ENCODE data around the gene CFAP100. TPM values are rescaled to one million over a fixed set of nuclear protein-coding genes. Genes with fewer than 3 reads are reported as not detected.

Gene CFAP100
- total RNA-seq, 1 donor from 2014 or later: not detected

GRCh38 chr3:126450219-126450618, 55.5 kb downstream of the CFAP100 start:
- Histone ChIP-seq H3K4me3 (ENCODE audit: insufficient read depth, low read depth, low read length) (no peak overlapping the region), H3K36me3 (ENCODE audit: insufficient read depth, low read length) (peaks cover 9% of the 10 kb centered on the region), H2AFZ (ENCODE audit: low read depth, low read length) (no peak overlapping the region), H3K27me3 (ENCODE audit: insufficient read depth, low read length) (no peaks in the 10 kb centered on the region), H3K79me2 (ENCODE audit: insufficient read depth, low read length) (peaks cover 4% of the 10 kb centered on the region), H3K4me1 (ENCODE audit: insufficient read depth, low read length) (no peaks in the 10 kb centered on the region), H3K9ac (ENCODE audit: low read length) (no peak overlapping the region), H3K4me2 (ENCODE audit: low read length) (no peak overlapping the region), H4K20me1 (ENCODE audit: insufficient read depth, low read length) (peaks cover 46% of the 10 kb centered on the region), H3K27ac (ENCODE audit: low read depth, low read length) (no peak overlapping the region), H3K9me3 (ENCODE audit: insufficient read depth, low read depth, low read length) (no peaks in the 10 kb centered on the region)
- no peak for DNase-seq (ENCODE audit: low read depth)
- Mint-ChIP-seq H3K9me3 (ENCODE audit: unreplicated experiment) (no peaks in the 10 kb centered on the region), H3K36me3 (ENCODE audit: low read depth, unreplicated experiment) (peaks cover 5% of the 10 kb centered on the region), H3K27ac (ENCODE audit: unreplicated experiment) (no peak overlapping the region), H3K27me3 (ENCODE audit: low read depth, unreplicated experiment) (no peaks in the 10 kb centered on the region), H3K4me1 (ENCODE audit: low read depth, unreplicated experiment) (peaks cover 4% of the 10 kb centered on the region), H3K4me3 (ENCODE audit: unreplicated experiment) (no peak overlapping the region)
- TF ChIP-seq CTCF (IDR thresholded peaks at IDR 0.05; ENCODE audit: insufficient read depth, low read depth, low read length): no peak
- no peak for TF ChIP-seq EZH2 (IDR thresholded peaks at IDR 0.05; ENCODE audit: insufficient read depth, low read length)
- FAIRE-seq: no peak

DNA sequence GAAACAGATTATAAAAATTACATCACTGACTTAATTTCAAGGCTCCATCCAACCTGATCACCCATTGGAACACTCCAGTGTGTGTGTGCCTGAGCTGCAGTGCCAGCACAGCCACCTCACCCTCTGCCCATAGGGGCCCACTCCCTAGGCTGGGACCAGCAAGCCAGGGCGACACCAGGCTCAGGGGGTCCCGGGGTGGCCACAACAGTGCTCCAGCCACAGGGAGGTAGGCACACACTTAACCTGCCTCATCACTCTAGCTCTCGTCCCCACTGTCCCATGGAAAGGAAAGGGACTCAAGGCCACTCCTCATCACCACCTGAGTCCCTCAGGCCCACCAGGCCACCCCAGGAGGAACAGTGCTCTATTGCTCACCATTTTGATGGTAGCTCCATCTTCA, 56.0 kb downstream of the CFAP100 start:
- H4K20me1 ChIP-seq (ENCODE audit: insufficient read depth, low read length): peaks cover 43% of the 10 kb centered on the region
- no peak overlapping the region for H3K27ac ChIP-seq (ENCODE audit: low read depth, low read length)
- H3K27me3 Mint-ChIP-seq (ENCODE audit: low read depth, unreplicated experiment): no peaks in the 10 kb centered on the region
- H3K79me2 ChIP-seq (ENCODE audit: insufficient read depth, low read length): peaks cover 4% of the 10 kb centered on the region
- H3K4me2 ChIP-seq (ENCODE audit: low read length): no peak overlapping the region
- no peaks in the 10 kb centered on the region for H3K4me1 ChIP-seq (ENCODE audit: insufficient read depth, low read length)
- no peaks in the 10 kb centered on the region for H3K27me3 ChIP-seq (ENCODE audit: insufficient read depth, low read length)
- no peak overlapping the region for H3K9ac ChIP-seq (ENCODE audit: low read length)
- no peak overlapping the region for H3K4me3 ChIP-seq (ENCODE audit: insufficient read depth, low read depth, low read length)
- no peaks in the 10 kb centered on the region for H3K9me3 ChIP-seq (ENCODE audit: insufficient read depth, low read depth, low read length)
- H3K9me3 Mint-ChIP-seq (ENCODE audit: unreplicated experiment): no peaks in the 10 kb centered on the region
- TF ChIP-seq EZH2 (IDR thresholded peaks at IDR 0.05; ENCODE audit: insufficient read depth, low read length) (no peak), CTCF (IDR thresholded peaks at IDR 0.05; ENCODE audit: insufficient read depth, low read depth, low read length) (no peak)
- H3K27ac Mint-ChIP-seq (ENCODE audit: unreplicated experiment): no peak overlapping the region
- no peak overlapping the region for H3K4me3 Mint-ChIP-seq (ENCODE audit: unreplicated experiment)
- no peak overlapping the region for H2AFZ ChIP-seq (ENCODE audit: low read depth, low read length)
- DNase-seq (ENCODE audit: low read depth) (no peak), FAIRE-seq (no peak)
- H3K36me3 ChIP-seq (ENCODE audit: insufficient read depth, low read length): peaks cover 9% of the 10 kb centered on the region
- peaks cover 5% of the 10 kb centered on the region for H3K36me3 Mint-ChIP-seq (ENCODE audit: low read depth, unreplicated experiment)
- peaks cover 4% of the 10 kb centered on the region for H3K4me1 Mint-ChIP-seq (ENCODE audit: low read depth, unreplicated experiment)

- TF ChIP-seq EZH2 (IDR thresholded peaks at IDR 0.05; ENCODE audit: insufficient read depth, low read length) (no peak), CTCF (IDR thresholded peaks at IDR 0.05; ENCODE audit: insufficient read depth, low read depth, low read length) (no peak)
- H3K4me1 Mint-ChIP-seq (ENCODE audit: low read depth, unreplicated experiment): peaks cover 4% of the 10 kb centered on the region
- no peak overlapping the region for H3K4me3 ChIP-seq (ENCODE audit: insufficient read depth, low read depth, low read length)
- no peak overlapping the region for H3K27ac Mint-ChIP-seq (ENCODE audit: unreplicated experiment)
- no peak overlapping the region for H2AFZ ChIP-seq (ENCODE audit: low read depth, low read length)
- H3K36me3 ChIP-seq (ENCODE audit: insufficient read depth, low read length): peaks cover 9% of the 10 kb centered on the region
- FAIRE-seq (no peak), DNase-seq (ENCODE audit: low read depth) (no peak)
- H3K27ac ChIP-seq (ENCODE audit: low read depth, low read length): no peak overlapping the region
- H3K4me3 Mint-ChIP-seq (ENCODE audit: unreplicated experiment): no peak overlapping the region
- H3K4me1 ChIP-seq (ENCODE audit: insufficient read depth, low read length): no peaks in the 10 kb centered on the region
- H3K36me3 Mint-ChIP-seq (ENCODE audit: low read depth, unreplicated experiment): peaks cover 5% of the 10 kb centered on the region
- H3K9me3 Mint-ChIP-seq (ENCODE audit: unreplicated experiment): no peaks in the 10 kb centered on the region
- no peaks in the 10 kb centered on the region for H3K27me3 Mint-ChIP-seq (ENCODE audit: low read depth, unreplicated experiment)
- H3K4me2 ChIP-seq (ENCODE audit: low read length): no peak overlapping the region
- H4K20me1 ChIP-seq (ENCODE audit: insufficient read depth, low read length): peaks cover 42% of the 10 kb centered on the region
- H3K79me2 ChIP-seq (ENCODE audit: insufficient read depth, low read length): peaks cover 9% of the 10 kb centered on the region
- H3K9me3 ChIP-seq (ENCODE audit: insufficient read depth, low read depth, low read length): no peaks in the 10 kb centered on the region
- H3K9ac ChIP-seq (ENCODE audit: low read length): no peak overlapping the region
- no peaks in the 10 kb centered on the region for H3K27me3 ChIP-seq (ENCODE audit: insufficient read depth, low read length)
Observed at GRCh38 chr3:126451511-126451910, 56.8 kb downstream of the CFAP100 start.
